Skeletal muscle cell (primary cell): ENCODE results near the gene TMEM63A.
A peak's percentile ranks its signal among the peaks of the same experiment; 100 is the strongest.
"Not testable (repeated sequence)": the region's sequence is repeated elsewhere in the genome, so short reads cannot be mapped to it uniquely, and the experiment has no call there.

Experiments used
- DNase-seq: peaks from one replicate; pipeline ENCODE4 v3.0.0-alpha.2; 2010; ENCODE audit warnings: low read depth
- H3K4me3 ChIP-seq: 2 replicates; pipeline ENCODE4 v1.5.1; 2011; ENCODE audit warnings: low read depth, mild to moderate bottlenecking, control low read depth, low read length, moderate library complexity

Gene TMEM63A

DNA sequence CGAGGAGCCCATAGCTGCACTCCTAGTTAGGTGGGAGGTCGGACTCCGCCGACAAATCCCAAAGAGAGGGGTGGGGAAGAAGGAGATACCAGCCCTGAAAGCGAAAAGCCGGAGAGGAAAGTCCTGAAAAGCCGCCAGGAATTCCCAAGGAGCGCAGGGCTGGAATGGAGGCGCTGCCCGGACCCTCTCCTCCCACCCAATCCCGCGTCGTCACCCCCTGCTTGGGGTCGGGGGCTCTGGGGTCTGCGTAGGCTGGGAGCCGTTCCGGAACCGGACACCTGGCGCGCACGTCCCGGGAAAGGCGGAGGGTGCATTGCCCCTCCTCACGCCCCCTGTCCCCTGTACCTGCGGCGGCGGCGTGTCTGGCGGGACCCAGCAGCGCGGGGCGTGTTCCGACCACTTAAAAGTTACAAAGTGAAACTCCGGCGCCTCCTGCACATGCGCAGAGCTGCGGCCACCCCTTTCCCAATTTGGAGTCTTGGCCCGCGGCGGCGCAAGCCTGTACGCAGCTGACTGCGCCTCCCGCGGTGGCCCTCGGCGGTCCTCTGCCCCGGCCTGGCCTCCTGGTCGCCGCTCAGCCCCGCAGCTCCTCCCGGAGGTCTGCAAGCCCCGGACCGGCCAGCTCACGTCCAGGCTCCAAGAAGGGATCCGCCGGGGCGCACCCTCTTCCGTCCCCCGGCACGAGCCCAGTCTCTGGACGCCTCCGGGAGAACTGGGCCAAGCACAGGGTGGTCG, at the start of gene TMEM63A:
Gene TMEM63A, minus strand, starts transcription at position 422 of the 735 bp plus-strand sequence. CDS start 4,800 bp downstream, outside the sequence.
- peak within 1 kb of the TSS; percentile 96 for H3K4me3 ChIP-seq

DNA sequence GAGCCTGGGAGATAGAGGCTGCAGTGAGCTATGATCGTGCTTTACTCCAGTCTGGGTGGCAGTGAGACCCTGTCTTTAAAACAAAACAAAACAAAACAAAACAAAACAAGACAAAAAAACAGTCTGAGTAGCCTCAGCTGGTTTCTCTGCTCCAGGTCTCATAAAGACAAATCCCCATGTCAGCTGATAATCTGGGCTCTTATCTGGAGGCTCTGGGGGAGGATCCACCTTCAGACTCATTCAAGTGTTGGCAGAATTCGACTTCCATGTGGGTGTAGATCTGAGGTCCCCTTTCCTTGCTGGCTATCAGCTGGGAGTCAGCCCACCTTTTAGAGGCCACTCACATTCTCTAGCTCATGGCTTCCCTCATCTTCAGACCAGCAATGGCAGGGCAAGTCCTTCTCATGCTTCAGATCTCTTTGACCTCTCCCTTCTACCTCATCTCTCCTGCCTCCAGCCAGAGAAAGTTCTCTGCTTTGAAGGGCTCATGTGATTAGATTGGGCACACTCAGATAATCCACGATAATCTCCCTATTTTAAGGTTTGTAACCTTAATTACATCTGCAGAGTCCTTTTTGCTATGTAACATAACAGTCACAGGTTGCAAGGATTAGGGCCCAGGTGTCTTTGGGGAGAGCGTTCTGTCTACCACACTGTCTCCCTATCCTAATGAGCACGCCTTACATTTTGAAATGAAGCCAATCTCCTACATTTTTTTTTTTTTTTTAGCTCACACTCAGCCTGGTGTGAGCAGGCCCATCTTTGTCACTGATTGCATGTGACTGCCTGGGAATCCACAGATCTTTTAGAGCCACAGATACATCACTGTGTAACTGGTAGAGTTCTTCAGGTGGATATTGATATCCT, 49.3 kb upstream of the TMEM63A start:
- H3K4me3 ChIP-seq, result no peak overlapping the region
- no peak for DNase-seq

More for the DNA sequence above, at the start of gene TMEM63A:
- peak; percentile 42 for DNase-seq

DNA sequence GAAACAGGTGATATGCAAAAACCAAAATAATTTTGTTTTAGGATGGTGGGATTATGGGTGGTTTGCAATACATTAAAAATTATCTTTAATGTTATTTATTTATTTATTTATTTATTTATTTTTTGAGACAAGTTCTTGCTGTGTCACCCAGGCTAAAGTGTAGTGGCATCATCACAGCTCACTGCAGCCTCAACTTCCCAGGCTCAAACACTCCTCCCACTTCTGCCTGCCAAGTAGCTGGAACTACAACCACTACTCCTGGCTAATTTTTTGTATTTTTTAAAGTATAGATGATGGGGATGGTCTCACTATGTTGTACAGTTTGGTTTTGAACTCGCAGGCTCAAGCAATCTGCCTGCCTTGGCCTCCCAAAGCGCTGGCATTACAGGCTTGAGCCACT, 48.4 kb upstream of the TMEM63A start:
- no peak overlapping the region for H3K4me3 ChIP-seq
- no peak for DNase-seq

DNA sequence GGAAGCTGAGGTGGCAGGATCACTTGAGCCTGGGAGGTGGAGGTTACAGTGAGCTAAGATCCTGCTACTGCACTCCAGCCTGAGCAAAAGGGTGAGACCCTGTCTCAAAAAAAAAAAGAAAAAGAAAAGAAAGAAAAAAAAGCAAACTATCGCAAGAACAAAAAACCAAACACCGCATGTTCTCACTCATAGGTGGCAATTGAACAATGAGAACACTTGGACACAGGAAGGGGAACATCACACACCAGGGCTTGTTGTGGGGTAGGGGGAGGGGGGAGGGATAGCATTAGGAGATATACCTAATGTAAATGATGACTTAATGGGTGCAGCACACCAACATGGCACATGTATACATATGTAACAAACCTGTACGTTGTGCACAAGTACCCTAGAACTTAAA, 47.3 kb upstream of the TMEM63A start:
- DNase-seq, H3K4me3 ChIP-seq: not testable (repeated sequence)

DNA sequence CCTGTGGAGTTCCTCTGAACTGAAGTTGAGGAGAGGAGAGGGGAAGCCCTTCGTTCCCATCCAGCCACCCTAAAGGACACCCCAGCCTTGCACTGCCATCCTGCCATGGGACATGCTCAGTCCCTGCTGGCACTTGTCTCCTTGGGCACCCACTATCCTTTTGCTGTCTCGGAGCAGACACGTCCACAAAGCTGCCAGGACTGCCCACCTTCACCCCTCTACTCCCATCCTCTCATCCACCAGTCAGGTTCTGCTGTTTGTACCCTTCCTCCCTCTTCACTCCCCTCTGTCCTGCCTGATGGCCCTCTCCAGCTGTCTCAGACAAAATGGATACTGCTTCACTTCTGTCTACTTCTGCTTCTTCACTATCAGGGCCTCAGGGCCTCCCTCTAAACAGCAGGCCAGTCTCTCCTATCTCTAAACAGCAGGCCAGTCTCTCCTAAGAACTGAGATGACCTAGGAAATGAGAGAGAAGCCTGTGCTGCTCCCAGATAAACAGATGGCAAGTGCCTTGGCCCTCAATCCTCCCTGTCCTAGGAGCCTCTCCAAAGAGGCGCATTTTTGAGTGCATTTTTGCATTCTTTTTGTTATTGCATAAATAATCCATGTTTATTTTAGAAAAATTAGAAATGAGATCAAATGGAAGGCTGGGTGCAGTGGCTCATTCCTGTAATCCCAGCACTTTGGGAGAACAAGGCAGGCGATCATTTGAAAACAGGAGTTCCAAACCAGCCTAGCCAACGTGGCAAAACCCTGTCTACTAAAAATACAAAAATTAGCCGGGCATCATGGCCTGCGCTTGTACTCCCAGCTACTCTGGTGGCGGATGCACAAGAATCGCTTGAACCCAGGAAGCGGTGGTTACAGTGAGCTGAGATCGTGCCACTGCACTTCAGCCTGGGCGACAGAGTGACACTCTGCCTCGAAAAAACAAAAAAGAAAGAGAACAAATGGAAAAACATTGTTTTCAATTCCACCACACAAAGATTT, 46.3 kb upstream of the TMEM63A start:
- DNase-seq, result no peak
- H3K4me3 ChIP-seq, result no peak overlapping the region

DNA sequence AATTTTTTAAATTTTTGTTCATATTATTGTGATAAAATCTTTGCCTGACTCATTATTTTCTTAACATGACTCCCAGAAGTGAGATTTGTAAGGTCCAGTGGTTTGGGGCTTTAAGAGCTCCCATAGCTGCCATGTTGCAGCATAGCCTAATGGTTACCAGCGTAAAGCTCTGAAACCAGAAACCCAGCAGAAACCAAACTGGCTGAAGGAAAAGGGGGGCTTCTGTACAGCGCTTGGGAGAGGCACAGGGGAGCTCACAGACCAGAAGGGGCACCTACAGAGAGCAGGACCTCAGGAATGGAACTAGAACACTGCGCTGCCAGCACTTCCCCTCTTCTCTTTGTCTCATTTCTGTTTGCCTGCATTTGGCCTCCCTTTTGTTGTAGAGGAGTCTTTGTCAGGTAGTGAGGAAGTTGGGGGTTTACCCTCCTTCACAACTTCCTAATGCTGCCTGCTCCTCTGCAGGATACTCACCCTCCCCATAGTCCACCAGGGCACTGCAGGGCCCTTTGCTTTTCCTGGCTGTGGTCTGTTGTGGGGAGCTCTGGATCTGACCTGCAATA, 44.5 kb upstream of the TMEM63A start:
- no peak for DNase-seq
- H3K4me3 ChIP-seq, result no peak overlapping the region

DNA sequence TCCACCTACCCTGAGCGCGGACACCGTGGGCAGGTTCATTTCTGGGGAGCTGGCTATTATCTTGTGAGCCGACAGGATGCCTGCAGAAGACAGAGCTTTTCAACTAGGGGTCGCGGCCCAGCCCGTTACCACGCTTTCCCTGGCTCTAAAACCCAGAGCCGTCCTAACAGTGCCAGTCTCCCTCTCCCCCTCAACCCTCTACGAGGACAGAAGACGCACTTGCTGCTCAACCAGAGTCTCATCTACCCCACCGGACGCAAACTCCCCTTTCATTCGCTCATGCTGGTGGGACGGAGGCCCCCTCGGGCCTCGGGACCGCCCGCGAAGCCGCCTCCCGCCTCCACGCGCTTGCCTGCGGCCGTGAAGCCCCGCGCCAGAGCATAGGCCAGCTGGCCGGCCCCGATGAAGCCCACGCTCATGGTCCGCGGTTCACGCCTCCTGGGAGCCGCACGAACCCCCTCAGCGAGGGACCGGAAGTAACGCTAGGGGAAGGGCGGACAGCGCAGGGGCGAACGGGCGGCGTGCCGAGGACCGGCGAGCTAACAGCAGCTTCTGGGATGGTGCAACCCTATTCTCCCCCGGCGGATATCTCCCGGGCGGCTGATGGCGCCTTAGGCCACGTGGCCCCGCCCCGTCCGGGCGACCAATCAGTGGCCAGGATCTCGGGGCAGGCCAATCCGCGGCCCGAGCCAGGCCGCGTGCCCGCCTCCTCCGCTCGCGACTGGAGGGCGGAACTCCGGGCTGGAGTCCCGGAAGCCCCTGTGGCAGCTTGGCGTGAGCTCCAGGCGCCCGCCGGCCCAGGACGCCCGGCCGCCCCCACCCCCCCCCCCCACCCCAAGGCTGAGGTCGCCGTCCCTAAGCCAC, 41.7 kb upstream of the TMEM63A start, which contains the start of gene PYCR2:
Gene PYCR2, minus strand, starts transcription at position 559 of the 864 bp plus-strand sequence. Its CDS starts 140 bp downstream, at position 419.
- peak; percentile 93 for DNase-seq

DNA sequence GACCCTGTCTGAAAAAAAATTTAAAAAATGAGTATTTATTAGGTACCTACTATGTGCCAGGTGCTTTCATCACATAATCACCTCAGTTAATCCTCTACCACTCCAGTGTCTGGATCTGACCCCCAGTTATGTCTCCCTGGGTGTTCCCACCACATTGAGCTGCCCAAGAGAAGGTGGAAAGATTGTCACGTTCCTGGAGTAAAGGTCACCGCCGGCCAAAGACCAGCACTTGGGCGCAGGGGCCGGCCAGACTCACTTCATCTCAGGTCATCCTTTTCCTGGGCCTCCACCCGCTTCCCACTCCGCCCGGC, 41.2 kb upstream of the TMEM63A start:
- DNase-seq, result no peak

More for the DNA sequence above, 41.7 kb upstream of the TMEM63A start, which contains the start of gene PYCR2:
- H3K4me3 ChIP-seq, result peak within 1 kb of the TSS; percentile 93

DNA sequence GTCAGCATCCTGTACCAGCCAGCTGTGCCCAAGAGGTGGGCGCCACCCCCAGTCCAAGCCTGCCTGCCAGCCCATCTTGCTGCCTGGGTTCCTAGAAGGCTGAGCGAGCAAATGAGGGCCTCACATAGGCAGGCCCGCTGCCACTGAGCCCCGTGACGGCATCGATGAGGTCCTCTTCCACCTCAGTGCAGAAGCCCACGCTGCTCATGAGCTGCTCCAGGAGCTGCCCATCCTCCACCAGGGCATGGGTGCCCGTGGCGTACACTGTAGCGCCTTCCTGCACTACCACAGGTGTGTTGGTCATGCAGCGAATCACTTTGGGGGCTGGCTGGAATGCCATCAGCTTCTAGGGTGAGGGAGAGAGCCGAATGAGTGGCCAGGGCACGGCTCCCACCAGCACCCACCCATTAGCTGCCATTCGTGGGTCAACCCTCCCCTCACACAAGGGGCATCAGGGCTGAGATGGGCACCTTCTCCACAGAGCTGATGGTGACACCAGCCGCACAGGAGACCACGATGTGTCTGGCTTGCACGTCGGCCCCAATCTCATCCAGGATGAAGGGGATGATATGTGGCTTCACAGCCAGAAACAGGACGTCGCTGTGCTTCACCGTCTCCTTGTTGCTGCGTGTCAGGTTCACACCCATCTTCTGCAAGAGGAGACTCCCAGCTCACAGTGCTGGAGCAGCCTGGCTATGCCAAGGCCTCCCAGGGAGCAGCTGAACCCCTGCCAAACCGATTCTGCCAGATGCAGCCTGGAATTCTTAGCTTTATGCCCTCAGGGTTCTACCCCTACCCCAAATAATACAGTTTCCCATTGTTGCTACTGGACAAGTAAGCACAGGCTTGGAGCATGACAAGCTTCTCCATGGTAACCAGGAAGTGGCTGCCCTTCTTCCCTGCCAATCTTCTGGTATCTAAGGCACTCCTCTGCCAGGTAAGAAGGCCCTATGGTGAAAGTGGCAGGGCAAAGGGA, 39.8 kb upstream of the TMEM63A start:
- no peak overlapping the region for H3K4me3 ChIP-seq
- no peak for DNase-seq

More for the DNA sequence above, 41.2 kb upstream of the TMEM63A start:
- peak overlapping the region; percentile 93 for H3K4me3 ChIP-seq

DNA sequence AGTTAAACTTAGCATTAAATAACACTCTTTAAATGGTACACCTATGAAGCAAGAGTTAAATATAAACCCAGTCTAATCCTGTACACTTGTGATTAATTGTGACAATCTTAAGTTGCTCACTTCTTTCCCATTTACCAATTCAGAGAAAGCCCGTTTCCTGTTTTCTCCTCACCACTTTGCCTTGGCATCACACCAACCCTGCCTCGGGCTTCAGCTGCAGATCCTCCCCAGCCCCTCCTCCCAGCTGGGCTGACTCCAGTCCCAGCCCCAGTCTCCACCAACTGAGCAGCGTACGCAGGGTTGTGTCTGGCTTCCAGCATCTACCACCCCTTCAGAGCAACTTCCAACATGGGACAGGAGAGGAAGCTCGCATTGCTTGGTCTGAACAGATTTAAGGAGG, 37.7 kb upstream of the TMEM63A start:
- no peak for DNase-seq
- no peak overlapping the region for H3K4me3 ChIP-seq

DNA sequence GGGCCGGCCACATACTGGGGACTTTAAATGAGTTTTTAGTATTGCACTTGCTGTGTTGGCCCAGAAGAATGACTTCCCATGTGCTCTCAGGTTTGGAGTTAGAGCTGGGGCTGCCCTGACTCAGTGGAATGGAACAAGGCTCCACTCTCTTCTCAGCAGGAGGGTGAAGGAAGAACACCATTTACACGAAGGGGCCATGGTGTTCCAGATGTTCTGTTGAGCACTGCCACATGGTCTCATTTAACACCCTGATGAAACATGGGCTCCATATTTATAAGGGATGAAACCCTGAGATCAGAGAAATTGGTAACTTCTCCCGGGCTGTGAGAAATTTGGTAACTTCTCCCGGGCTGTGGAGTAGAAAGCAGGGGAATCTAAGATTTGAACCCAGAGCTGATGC, 36.1 kb upstream of the TMEM63A start:
- H3K4me3 ChIP-seq, result no peak overlapping the region
- no peak for DNase-seq

DNA sequence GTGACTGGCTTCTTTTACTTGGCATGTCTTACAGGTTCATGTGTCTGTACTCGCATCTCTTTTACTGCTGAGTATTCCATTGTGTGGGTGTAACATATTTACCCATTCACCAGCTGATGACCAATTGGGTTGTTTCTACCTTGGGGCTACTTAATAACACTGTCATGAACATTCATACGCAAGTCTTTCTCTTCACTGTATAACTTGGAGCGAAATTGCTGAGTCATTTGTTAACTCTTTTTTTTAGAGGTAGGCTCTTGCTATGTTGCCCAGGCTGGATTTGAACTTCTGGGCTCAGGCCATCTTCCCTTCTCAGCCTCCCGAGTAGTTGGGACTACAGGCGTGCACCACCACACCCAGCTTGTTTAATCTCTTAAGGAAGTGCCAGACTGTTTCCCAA, 35.4 kb upstream of the TMEM63A start:
- DNase-seq, result no peak
- no peak overlapping the region for H3K4me3 ChIP-seq

DNA sequence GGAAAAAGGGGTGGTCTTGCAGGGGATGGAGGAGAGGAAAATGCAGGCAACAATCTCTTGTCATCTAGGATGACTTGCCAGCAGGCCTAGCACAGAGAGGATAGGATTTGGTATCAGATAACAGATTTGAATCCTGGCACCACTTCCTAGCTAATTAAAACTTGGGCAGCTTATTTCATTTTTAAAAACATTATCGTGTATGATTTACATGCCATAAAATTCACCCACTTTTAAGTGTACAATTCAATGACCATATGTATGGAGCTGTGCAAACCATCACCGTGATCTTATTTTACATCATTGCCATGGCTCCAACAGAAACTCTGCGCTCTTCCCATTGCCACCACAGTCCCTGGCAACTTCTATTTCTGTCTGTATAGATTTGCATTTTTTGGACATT, 34.9 kb upstream of the TMEM63A start:
- H3K4me3 ChIP-seq, result no peak overlapping the region
- DNase-seq, result no peak

DNA sequence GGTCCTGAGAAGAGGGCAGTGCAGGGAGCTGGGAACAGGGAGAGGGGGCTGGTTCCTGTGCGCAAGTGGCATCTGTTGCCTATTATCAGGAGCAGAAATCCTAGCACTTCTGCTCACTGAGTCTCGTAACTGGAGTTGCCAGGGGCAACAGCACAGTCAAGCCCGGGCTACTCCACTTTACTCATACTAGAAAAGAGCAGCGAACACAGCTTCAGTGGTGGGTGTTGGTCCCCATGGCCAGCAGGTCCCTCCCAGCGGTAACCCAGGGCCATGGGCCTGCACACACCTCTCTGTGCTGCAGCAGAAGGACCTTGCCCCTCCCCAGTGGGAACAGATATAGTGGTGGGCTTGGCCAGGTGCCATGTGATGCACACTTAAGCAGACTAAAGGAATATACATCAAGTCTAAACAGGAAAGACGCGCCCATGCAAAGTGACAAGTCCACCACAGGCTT, 33.4 kb upstream of the TMEM63A start:
- H3K4me3 ChIP-seq, result no peak overlapping the region
- no peak for DNase-seq

DNA sequence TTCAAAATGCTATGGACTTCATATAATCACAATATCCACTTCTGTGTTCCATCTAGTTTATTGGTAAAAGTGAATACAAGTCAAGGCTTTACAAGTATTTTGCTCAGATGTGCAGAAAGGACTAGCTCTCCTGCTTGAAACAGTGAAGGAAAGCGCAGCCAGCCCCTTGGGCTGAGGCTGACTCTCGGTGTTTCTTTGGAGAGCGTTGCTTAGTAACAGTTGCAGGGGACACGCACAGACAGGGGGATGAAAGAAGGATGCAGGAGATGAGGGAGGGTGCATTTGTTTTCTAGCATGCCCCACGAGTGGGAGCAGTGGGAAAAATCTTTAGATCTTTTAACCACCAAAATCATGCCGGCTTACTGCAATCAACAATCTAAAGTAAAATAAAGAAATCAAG, 32.8 kb upstream of the TMEM63A start:
- H3K4me3 ChIP-seq, result no peak overlapping the region
- DNase-seq, result no peak

DNA sequence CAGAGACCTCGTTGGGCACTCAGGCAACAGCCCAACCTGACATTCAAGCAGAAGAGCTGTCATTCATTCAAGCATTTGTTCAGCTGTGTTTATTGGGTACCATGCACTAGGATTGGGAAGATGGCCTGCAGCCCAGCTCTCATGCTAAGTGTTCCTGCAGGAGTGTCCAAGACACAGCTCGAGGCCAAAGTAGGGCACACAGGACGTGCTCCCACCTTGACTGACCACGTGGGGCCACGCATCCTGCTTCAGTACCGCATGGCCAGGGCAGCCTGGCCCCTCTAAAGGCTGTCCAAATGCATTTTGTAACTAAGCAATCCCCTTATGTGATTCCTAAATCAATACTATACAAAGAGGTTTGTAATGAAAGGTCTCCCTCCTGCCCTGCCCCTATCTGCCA, 32.2 kb upstream of the TMEM63A start:
- H3K4me3 ChIP-seq, result no peak overlapping the region
- no peak for DNase-seq
